ENCODE results near the gene CNIH2. TPM values are rescaled to one million over a fixed set of nuclear protein-coding genes. Genes with fewer than 3 reads are reported as not detected.
A peak's percentile ranks its signal among the peaks of the same experiment; 100 is the strongest.

CNIH2 gene
- total and polyA plus RNA-seq, 4 experiments from 2014 or later, result 1.4 to 1.8 TPM; not detected in 2

- CTCF ChIA-PET (ENCODE audit: partially characterized antibody), result no interaction called here
- Histone ChIP-seq H3K4me1 (ENCODE audit: insufficient read depth, low read length) (peaks cover 32% of the 10 kb centered on the region), H3K9me3 (ENCODE audit: control insufficient read depth in 1 of 2, low read length in 2 of 2) (no peaks in the 10 kb centered on the region), H3K36me3 (ENCODE audit: insufficient read depth, low read length) (no peaks in the 10 kb centered on the region), H3K27me3 (ENCODE audit: insufficient read depth, low read length) (no peaks in the 10 kb centered on the region), H3K27ac (ENCODE audit: low read depth, low read length) (no peak overlapping the region), H3K4me3 (ENCODE audit: low read length in 2 of 2) (no peak overlapping the region)
- Mint-ChIP-seq H3K27ac (peak overlapping the region in 2 of 7 donors; percentile 30 to 79), H3K36me3 (peaks cover 0 to 1% of the 10 kb centered on the region in 2 donors), H3K4me3 (peak overlapping the region; percentile 7 to 80 (median 60)), H3K4me1 (peaks cover 14 to 37% (median 26%) of the 10 kb centered on the region in 4 donors), H3K9me3 (no peaks in the 10 kb centered on the region), H3K27me3 (peaks cover 10 to 14% of the 10 kb centered on the region in 2 donors)
- intact Hi-C loops (cut with micrococcal nuclease), result no loop called here
- DNase-seq, result no peak
- POLR2A ChIA-PET (ENCODE audit: partially characterized antibody), result no interaction called here
Measured at GRCh38 chr11:66292543-66293332, 14.8 kb downstream of the CNIH2 start.

- H3K27ac Mint-ChIP-seq, result peak overlapping the region in 1 of 7 donors; percentile 35
- intact Hi-C loops (cut with micrococcal nuclease), result no loop called here
- peaks cover 14 to 33% (median 23%) of the 10 kb centered on the region in 4 donors for H3K4me1 Mint-ChIP-seq
- H3K27me3 Mint-ChIP-seq, result peaks cover 10 to 14% of the 10 kb centered on the region in 2 donors
- H3K36me3 Mint-ChIP-seq, result peaks cover 0 to 1% of the 10 kb centered on the region in 2 donors
- H3K27me3 ChIP-seq (ENCODE audit: insufficient read depth, low read length), result no peaks in the 10 kb centered on the region
- H3K4me3 Mint-ChIP-seq, result peak overlapping the region in 1 of 8 donors; percentile 52
- no peak for DNase-seq
- H3K9me3 Mint-ChIP-seq, result no peaks in the 10 kb centered on the region
- H3K27ac ChIP-seq (ENCODE audit: low read depth, low read length), result no peak overlapping the region
- no peak overlapping the region for H3K4me3 ChIP-seq (ENCODE audit: low read length in 2 of 2)
- POLR2A ChIA-PET (ENCODE audit: partially characterized antibody), result no interaction called here
- H3K36me3 ChIP-seq (ENCODE audit: insufficient read depth, low read length), result no peaks in the 10 kb centered on the region
- CTCF ChIA-PET (ENCODE audit: partially characterized antibody), result interaction anchor here (1.0 kb wide), 1 partner anchor 92 kb away, joined by 3 read pairs; no protein-coding TSS in a partner anchor
- H3K4me1 ChIP-seq (ENCODE audit: insufficient read depth, low read length), result peaks cover 26% of the 10 kb centered on the region
- H3K9me3 ChIP-seq (ENCODE audit: control insufficient read depth in 1 of 2, low read length in 2 of 2), result no peaks in the 10 kb centered on the region
Measured at GRCh38 chr11:66293352-66293751, 15.4 kb downstream of the CNIH2 start.

GRCh38 chr11:66293777-66294625 is 16.0 kb downstream of the CNIH2 start:
- H3K9me3 Mint-ChIP-seq, result no peaks in the 10 kb centered on the region

GRCh38 chr11:66294626-66295620 is 16.9 kb downstream of the CNIH2 start:
- H3K27me3 Mint-ChIP-seq, result peaks cover 10 to 11% of the 10 kb centered on the region in 2 donors
- ChIA-PET POLR2A (ENCODE audit: partially characterized antibody) (no interaction called here), CTCF (ENCODE audit: partially characterized antibody) (interaction anchor here (1.0 to 1.4 kb wide), 3 partner anchors 12 to 91 kb away, joined by 3 read pairs; no protein-coding TSS in a partner anchor)
- Histone ChIP-seq H3K27me3 (ENCODE audit: insufficient read depth, low read length) (no peaks in the 10 kb centered on the region), H3K9me3 (ENCODE audit: control insufficient read depth in 1 of 2, low read length in 2 of 2) (no peaks in the 10 kb centered on the region), H3K4me3 (ENCODE audit: low read length in 2 of 2) (no peak overlapping the region), H3K27ac (ENCODE audit: low read depth, low read length) (no peak overlapping the region), H3K36me3 (ENCODE audit: insufficient read depth, low read length) (no peaks in the 10 kb centered on the region), H3K4me1 (ENCODE audit: insufficient read depth, low read length) (peaks cover 19% of the 10 kb centered on the region)
- H3K27ac Mint-ChIP-seq, result no peak overlapping the region
- intact Hi-C loops (cut with micrococcal nuclease), result no loop called here
- no peak overlapping the region for H3K4me3 Mint-ChIP-seq
- no peaks in the 10 kb centered on the region for H3K36me3 Mint-ChIP-seq
- no peak for DNase-seq
- H3K4me1 Mint-ChIP-seq, result peaks cover 8 to 22% (median 15%) of the 10 kb centered on the region in 4 donors
- no peaks in the 10 kb centered on the region for H3K9me3 Mint-ChIP-seq

More at GRCh38 chr11:66293777-66294625, 16.0 kb downstream of the CNIH2 start:
- Histone ChIP-seq H3K27ac (ENCODE audit: low read depth, low read length) (no peak overlapping the region), H3K4me1 (ENCODE audit: insufficient read depth, low read length) (peaks cover 24% of the 10 kb centered on the region), H3K9me3 (ENCODE audit: control insufficient read depth in 1 of 2, low read length in 2 of 2) (no peaks in the 10 kb centered on the region), H3K27me3 (ENCODE audit: insufficient read depth, low read length) (no peaks in the 10 kb centered on the region), H3K36me3 (ENCODE audit: insufficient read depth, low read length) (no peaks in the 10 kb centered on the region), H3K4me3 (ENCODE audit: low read length in 2 of 2) (no peak overlapping the region)
- intact Hi-C loops (cut with micrococcal nuclease), result no loop called here
- H3K4me1 Mint-ChIP-seq, result peaks cover 14 to 31% (median 22%) of the 10 kb centered on the region in 4 donors
- H3K27me3 Mint-ChIP-seq, result peaks cover 10 to 14% of the 10 kb centered on the region in 2 donors
- no peak for DNase-seq
- ChIA-PET POLR2A (ENCODE audit: partially characterized antibody) (no interaction called here), CTCF (ENCODE audit: partially characterized antibody) (interaction anchor here (1.0 to 1.4 kb wide), 2 partner anchors 18 to 92 kb away, joined by 3 read pairs; no protein-coding TSS in a partner anchor)
- no peak overlapping the region for H3K4me3 Mint-ChIP-seq
- peaks cover 0 to under 1% of the 10 kb centered on the region in 2 donors for H3K36me3 Mint-ChIP-seq
- peak overlapping the region in 1 of 7 donors; percentile 35 for H3K27ac Mint-ChIP-seq

GRCh38 chr11:66297610-66298009 is 19.6 kb downstream of the CNIH2 start:
- Mint-ChIP-seq H3K27ac (no peak overlapping the region), H3K9me3 (no peaks in the 10 kb centered on the region), H3K27me3 (peaks cover 9% of the 10 kb centered on the region in 2 donors), H3K4me3 (no peak overlapping the region), H3K36me3 (no peaks in the 10 kb centered on the region), H3K4me1 (peaks cover 0 to 9% (median 3%) of the 10 kb centered on the region in 4 donors)
- Histone ChIP-seq H3K9me3 (ENCODE audit: control insufficient read depth in 1 of 2, low read length in 2 of 2) (no peaks in the 10 kb centered on the region), H3K36me3 (ENCODE audit: insufficient read depth, low read length) (no peaks in the 10 kb centered on the region), H3K27ac (ENCODE audit: low read depth, low read length) (no peak overlapping the region), H3K27me3 (ENCODE audit: insufficient read depth, low read length) (no peaks in the 10 kb centered on the region), H3K4me1 (ENCODE audit: insufficient read depth, low read length) (no peaks in the 10 kb centered on the region), H3K4me3 (ENCODE audit: low read length in 2 of 2) (no peak overlapping the region)
- intact Hi-C loops (cut with micrococcal nuclease), result no loop called here
- no peak for DNase-seq
- ChIA-PET CTCF (ENCODE audit: partially characterized antibody) (interaction anchor here (1.2 to 2.1 kb wide), 2 partner anchors 14 to 91 kb away, joined by 3 to 6 read pairs; no protein-coding TSS in a partner anchor), POLR2A (ENCODE audit: partially characterized antibody) (no interaction called here)

- Mint-ChIP-seq H3K27ac (no peak overlapping the region), H3K27me3 (no peaks in the 10 kb centered on the region), H3K36me3 (no peaks in the 10 kb centered on the region), H3K4me3 (no peak overlapping the region), H3K4me1 (no peaks in the 10 kb centered on the region), H3K9me3 (no peaks in the 10 kb centered on the region)
- Histone ChIP-seq H3K9me3 (ENCODE audit: control insufficient read depth in 1 of 2, low read length in 2 of 2) (no peaks in the 10 kb centered on the region), H3K27me3 (ENCODE audit: insufficient read depth, low read length) (no peaks in the 10 kb centered on the region), H3K36me3 (ENCODE audit: insufficient read depth, low read length) (no peaks in the 10 kb centered on the region), H3K27ac (ENCODE audit: low read depth, low read length) (no peak overlapping the region), H3K4me3 (ENCODE audit: low read length in 2 of 2) (no peak overlapping the region), H3K4me1 (ENCODE audit: insufficient read depth, low read length) (no peaks in the 10 kb centered on the region)
- intact Hi-C loops (cut with micrococcal nuclease), result no loop called here
- ChIA-PET POLR2A (ENCODE audit: partially characterized antibody) (no interaction called here), CTCF (ENCODE audit: partially characterized antibody) (interaction anchor here (1.4 kb wide), 1 partner anchor 12 kb away, joined by 4 read pairs; no protein-coding TSS in a partner anchor)
- DNase-seq, result no peak
Measured at GRCh38 chr11:66299186-66299585, 21.2 kb downstream of the CNIH2 start.

Data from CD4-positive, alpha-beta memory T cell (primary cell).